Fibroblast of lung (primary cell): ENCODE measurements around the gene RASSF10. TPM values are rescaled to one million over a fixed set of nuclear protein-coding genes. Genes with fewer than 3 reads are reported as not detected.

Experiments
- DNase-seq, 2 donors: peaks; one replicate each; pipeline versions ENCODE4 v3.0.0 to v3.0.0-alpha.2; 2010; ENCODE audit warnings: low read depth in 2 of 2
- H2AFZ ChIP-seq: 2 replicates; pipeline ENCODE4 v1.5.1; 2012; ENCODE audit warnings: low read length, control low read depth, inconsistent platforms
- H3K27ac ChIP-seq: 2 replicates; pipeline ENCODE4 v1.5.1; 2011; ENCODE audit warnings: low read length, control low read depth; ENCODE audit not compliant: insufficient read depth
- H3K27me3 ChIP-seq: 2 replicates; pipeline ENCODE4 v1.5.1; 2011; ENCODE audit warnings: mild to moderate bottlenecking, low read length; ENCODE audit not compliant: control insufficient read depth, insufficient read depth
- H3K36me3 ChIP-seq: 2 replicates; pipeline ENCODE4 v1.5.1; 2011; ENCODE audit warnings: low read length; ENCODE audit not compliant: control insufficient read depth, insufficient read depth
- H3K4me1 ChIP-seq: 2 replicates; pipeline ENCODE4 v1.5.1; 2011; ENCODE audit warnings: low read length; ENCODE audit not compliant: control insufficient read depth, insufficient read depth; ENCODE audit errors: extremely low read depth
- H3K4me2 ChIP-seq: 2 replicates; pipeline ENCODE4 v1.5.1; 2011; ENCODE audit warnings: low read length, control low read depth; ENCODE audit not compliant: insufficient read depth; ENCODE audit errors: extremely low read depth
- H3K4me3 ChIP-seq, 4 experiments: fragments of 200-600 bp in 1 of 4; sonication (generic) in 1 of 4; replicated peaks in 1 of 4; 2 replicates each; pipeline ENCODE4 v1.5.1; 2011 to 2016; ENCODE audit warnings: low read length in 4 of 4, low read depth in 3 of 4, mild to moderate bottlenecking in 3 of 4, control low read depth in 2 of 4, inconsistent platforms in 1 of 4, mixed read lengths in 1 of 4; ENCODE audit not compliant: insufficient read depth in 1 of 4; ENCODE audit errors: control extremely low read depth in 1 of 4
- H3K79me2 ChIP-seq: 2 replicates; pipeline ENCODE4 v1.5.1; 2012; ENCODE audit warnings: mild to moderate bottlenecking, low read length, inconsistent platforms; ENCODE audit not compliant: control insufficient read depth, insufficient read depth
- H3K9ac ChIP-seq: 2 replicates; pipeline ENCODE4 v1.5.1; 2011; ENCODE audit warnings: mild to moderate bottlenecking, low read length, control low read depth; ENCODE audit not compliant: insufficient read depth
- H3K9me3 ChIP-seq: 2 replicates; pipeline ENCODE4 v1.5.1; 2012; ENCODE audit warnings: low read depth, low read length; ENCODE audit not compliant: control insufficient read depth, insufficient read depth
- H4K20me1 ChIP-seq: 2 replicates; pipeline ENCODE4 v1.5.1; 2011; ENCODE audit warnings: low read length; ENCODE audit not compliant: control insufficient read depth, insufficient read depth; ENCODE audit errors: extremely low read depth
- EZH2 ChIP-seq: IDR thresholded peaks from 2 replicates; pipeline ENCODE4 v1.5.1; 2012; ENCODE audit warnings: low read length, control low read depth, mild to moderate bottlenecking; ENCODE audit errors: missing control alignments
- polyA plus RNA-seq, 2 donors: library from polyadenylated mRNA; depleted of rRNA in 1 of 2; stranded (reverse) in 1 of 2; unstranded in 1 of 2; fragments of >200 nt; gene quantifications; 2 replicates each; pipeline ENCODE4 v1.2.1, GENCODE V29; 2011 to 2012; ENCODE audit warnings: missing spikeins in 1 of 2
- total RNA-seq: library from RNA; depleted of rRNA; stranded (reverse); fragments of >200 nt; gene quantifications from 2 replicates; pipeline ENCODE4 v1.2.1, GENCODE V29; 2014
- TF ChIP-seq, protein P1 (sequence below), 2 donors: IDR thresholded peaks in 1 of 2; conservative IDR thresholded peaks in 1 of 2; 1 replicate in 1 of 2; 2 replicates in 1 of 2; pipeline ENCODE4 v1.5.1; 2011 to 2012; ENCODE audit warnings: low read length in 2 of 2, control low read depth in 1 of 2, inconsistent platforms in 1 of 2, low read depth in 1 of 2, mild to moderate bottlenecking in 1 of 2

Gene RASSF10
- total and polyA plus RNA-seq, 2 donors (not counting 1 experiment from before 2014, with no cell fraction given): not detected

- no peaks in the 10 kb centered on the region for H3K9me3 ChIP-seq
- peaks cover 21% of the 10 kb centered on the region for H3K27me3 ChIP-seq
- no peak overlapping the region for H3K4me3 ChIP-seq
- DNase-seq: no peak
- no peak overlapping the region for H2AFZ ChIP-seq
- no peaks in the 10 kb centered on the region for H3K79me2 ChIP-seq
- TF ChIP-seq, protein P1, sequence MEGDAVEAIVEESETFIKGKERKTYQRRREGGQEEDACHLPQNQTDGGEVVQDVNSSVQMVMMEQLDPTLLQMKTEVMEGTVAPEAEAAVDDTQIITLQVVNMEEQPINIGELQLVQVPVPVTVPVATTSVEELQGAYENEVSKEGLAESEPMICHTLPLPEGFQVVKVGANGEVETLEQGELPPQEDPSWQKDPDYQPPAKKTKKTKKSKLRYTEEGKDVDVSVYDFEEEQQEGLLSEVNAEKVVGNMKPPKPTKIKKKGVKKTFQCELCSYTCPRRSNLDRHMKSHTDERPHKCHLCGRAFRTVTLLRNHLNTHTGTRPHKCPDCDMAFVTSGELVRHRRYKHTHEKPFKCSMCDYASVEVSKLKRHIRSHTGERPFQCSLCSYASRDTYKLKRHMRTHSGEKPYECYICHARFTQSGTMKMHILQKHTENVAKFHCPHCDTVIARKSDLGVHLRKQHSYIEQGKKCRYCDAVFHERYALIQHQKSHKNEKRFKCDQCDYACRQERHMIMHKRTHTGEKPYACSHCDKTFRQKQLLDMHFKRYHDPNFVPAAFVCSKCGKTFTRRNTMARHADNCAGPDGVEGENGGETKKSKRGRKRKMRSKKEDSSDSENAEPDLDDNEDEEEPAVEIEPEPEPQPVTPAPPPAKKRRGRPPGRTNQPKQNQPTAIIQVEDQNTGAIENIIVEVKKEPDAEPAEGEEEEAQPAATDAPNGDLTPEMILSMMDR (conservative IDR thresholded peaks at IDR 0.05 in 1 of 2, IDR thresholded peaks at IDR 0.05 in 1 of 2; ENCODE audit: low read depth in 1 of 2, low read length in 2 of 2): no peak
- TF ChIP-seq EZH2: no peak
- no peak overlapping the region for H3K4me2 ChIP-seq
- H3K36me3 ChIP-seq: no peaks in the 10 kb centered on the region
- H3K9ac ChIP-seq: no peak overlapping the region
- no peak overlapping the region for H3K27ac ChIP-seq
- H4K20me1 ChIP-seq: no peaks in the 10 kb centered on the region
- no peaks in the 10 kb centered on the region for H3K4me1 ChIP-seq
These were observed 45.2 kb downstream of the RASSF10 start for GRCh38 chr11:13054278-13054677.

GRCh38 chr11:13055200-13055599 lies 46.1 kb downstream of the RASSF10 start:
- H3K79me2 ChIP-seq: no peaks in the 10 kb centered on the region
- no peak overlapping the region for H3K4me3 ChIP-seq
- no peaks in the 10 kb centered on the region for H3K36me3 ChIP-seq
- H4K20me1 ChIP-seq: no peaks in the 10 kb centered on the region
- H3K27me3 ChIP-seq: peaks cover 21% of the 10 kb centered on the region
- H2AFZ ChIP-seq: no peak overlapping the region
- H3K4me2 ChIP-seq: no peak overlapping the region
- no peaks in the 10 kb centered on the region for H3K9me3 ChIP-seq
- no peak overlapping the region for H3K27ac ChIP-seq
- DNase-seq: no peak
- H3K4me1 ChIP-seq: no peaks in the 10 kb centered on the region
- TF ChIP-seq, protein P1 (conservative IDR thresholded peaks at IDR 0.05 in 1 of 2, IDR thresholded peaks at IDR 0.05 in 1 of 2; ENCODE audit: low read depth in 1 of 2, low read length in 2 of 2): no peak
- TF ChIP-seq EZH2: no peak
- no peak overlapping the region for H3K9ac ChIP-seq

- H3K27me3 ChIP-seq: peaks cover 13% of the 10 kb centered on the region
- H3K4me3 ChIP-seq: no peak overlapping the region
- H3K4me1 ChIP-seq: no peaks in the 10 kb centered on the region
- H3K79me2 ChIP-seq: no peaks in the 10 kb centered on the region
- H3K4me2 ChIP-seq: no peak overlapping the region
- H3K9me3 ChIP-seq: no peaks in the 10 kb centered on the region
- no peaks in the 10 kb centered on the region for H3K36me3 ChIP-seq
- DNase-seq: no peak
- no peaks in the 10 kb centered on the region for H4K20me1 ChIP-seq
- H3K9ac ChIP-seq: no peak overlapping the region
- TF ChIP-seq EZH2: no peak
- TF ChIP-seq, protein P1 (conservative IDR thresholded peaks at IDR 0.05 in 1 of 2, IDR thresholded peaks at IDR 0.05 in 1 of 2; ENCODE audit: low read depth in 1 of 2, low read length in 2 of 2): no peak
- no peak overlapping the region for H3K27ac ChIP-seq
- no peak overlapping the region for H2AFZ ChIP-seq
These were observed 52.3 kb downstream of the RASSF10 start for GRCh38 chr11:13061294-13061990.
